Aorta (tissue), 5 donors: ENCODE measurements around the gene NSMCE1. TPM values are rescaled to one million over a fixed set of nuclear protein-coding genes. Genes with fewer than 3 reads are reported as not detected.

Experiments
- ATAC-seq: fragments of 200-7000 bp; cut with Tn5 transposase; one replicate; pipeline ENCODE4 v1.9.1; 2022; ENCODE audit warnings: moderate library complexity; ENCODE audit not compliant: low FRiP score
- DNase-seq, 2 donors: peaks; one replicate each; pipeline ENCODE4 v3.0.0-alpha.2; 2020
- H3K27ac ChIP-seq, 2 donors: one replicate each; pipeline ENCODE4 v1.5.1; 2013; ENCODE audit warnings: low read length in 2 of 2, mild to moderate bottlenecking in 2 of 2, moderate library complexity in 2 of 2, control low read depth in 1 of 2, inconsistent platforms in 1 of 2, low read depth in 1 of 2
- H3K27me3 ChIP-seq, 2 donors: one replicate each; pipeline ENCODE4 v1.6.1; 2013; ENCODE audit warnings: control low read depth in 1 of 2, low read length in 1 of 2, mild to moderate bottlenecking in 1 of 2, moderate library complexity in 1 of 2; ENCODE audit not compliant: insufficient read depth in 2 of 2, control insufficient read depth in 1 of 2
- H3K36me3 ChIP-seq, 2 donors: one replicate each; pipeline ENCODE4 v1.6.1; 2013; ENCODE audit warnings: control low read depth in 1 of 2, low read length in 1 of 2, mild to moderate bottlenecking in 1 of 2; ENCODE audit not compliant: insufficient read depth in 2 of 2, control insufficient read depth in 1 of 2
- H3K4me1 ChIP-seq, 2 donors: one replicate each; pipeline ENCODE4 v1.6.1; 2013; ENCODE audit warnings: low read length in 2 of 2, control low read depth in 1 of 2, mild to moderate bottlenecking in 1 of 2, moderate library complexity in 1 of 2; ENCODE audit not compliant: insufficient read depth in 2 of 2, control insufficient read depth in 1 of 2
- H3K4me3 ChIP-seq, 2 donors: one replicate each; pipeline ENCODE4 v1.5.1; 2013; ENCODE audit warnings: low read length in 2 of 2, control low read depth in 1 of 2, mild to moderate bottlenecking in 1 of 2
- H3K9me3 ChIP-seq: one replicate; pipeline ENCODE4 v1.6.1; 2013; ENCODE audit warnings: mild to moderate bottlenecking, low read length; ENCODE audit not compliant: control insufficient read depth
- WGBS, 2 donors: extraction: QIAGEN DNeasy Blood & Tissue Kit; methylation state at CpG; one replicate each; pipeline ENCODE4 v1.1.7; 2013; 5-methylcytosine and 5-hydroxymethylcytosine counted together
- intact Hi-C, 2 donors: fragments of 100-400 bp; cut with DNase I; formaldehyde crosslinking; loops; one replicate each; pipeline versions ENCODE4 v1.14.2 to v1.15.0; 2022
- polyA plus RNA-seq, 2 donors: library from polyadenylated mRNA; stranded (reverse); fragments of 200-250 nt; gene quantifications; one replicate each; pipeline ENCODE4 v1.2.3, GENCODE V29; 2013
- total RNA-seq, 2 donors: library from RNA; stranded (reverse); fragmentation: NEBNext Ultra II Directional; extraction: Animal tissue kit (Norgen Biotek cat#: 25700); gene quantifications; one replicate each; pipeline ENCODE4 v1.2.1, GENCODE V29; 2021
- donor health status: healthy with polysubstance abuse.
- donor health status: Bipolar disorder and iron deficiency.
- donor health status: DM: no; HTN: no; CAD: no.
- donor health status: DM: no; HTN: no; CAD: no.
- donor health status: DM: yes; HTN: yes; CAD: no.

NSMCE1 gene
- total and polyA plus RNA-seq, 4 donors = 34.6 to 74.2 (median 55.1) TPM

- DNase-seq (peak in 1 of 2 donors; percentile 81), ATAC-seq (peak; percentile 84)
- Histone ChIP-seq H3K4me1 (peaks cover 7 to 10% of the 10 kb centered on the region in 2 donors), H3K9me3 (no peaks in the 10 kb centered on the region), H3K27ac (peak overlapping the region in 1 of 2 donors; percentile 78), H3K27me3 (no peaks in the 10 kb centered on the region), H3K4me3 (no peak overlapping the region), H3K36me3 (no peaks in the 10 kb centered on the region)
- intact Hi-C loops = loop anchor here in 1 of 2 donors (5.0 kb wide), 1 partner anchor 82 kb away; no protein-coding TSS in a partner anchor
- WGBS, 2 donors = 24 to 29% methylated on average over 19 of the region's 19 CpGs
Measured at GRCh38 chr16:27245276-27246172, 23.0 kb downstream of the NSMCE1 start.

- H3K27ac ChIP-seq = peak overlapping the region; percentile 4 to 78
- no peaks in the 10 kb centered on the region for H3K36me3 ChIP-seq
- H3K27me3 ChIP-seq = no peaks in the 10 kb centered on the region
- no peak overlapping the region for H3K4me3 ChIP-seq
- peaks cover 7 to 10% of the 10 kb centered on the region in 2 donors for H3K4me1 ChIP-seq
- H3K9me3 ChIP-seq = no peaks in the 10 kb centered on the region
- ATAC-seq (no peak), DNase-seq (no peak)
- 92 to 96% methylated on average over 7 of the region's 7 CpGs for WGBS, 2 donors
- intact Hi-C loops = loop anchor here (5.0 kb wide), 2 partner anchors 68 to 73 kb away; partner anchors contain the start of gene IL4R (in 1 of the 2)
Measured at GRCh38 chr16:27244363-27244755, 24.2 kb downstream of the NSMCE1 start.

GRCh38 chr16:27243725-27244362 is 24.7 kb downstream of the NSMCE1 start:
- ATAC-seq = no peak
- no peak for DNase-seq
- Histone ChIP-seq H3K4me3 (no peak overlapping the region), H3K36me3 (no peaks in the 10 kb centered on the region), H3K4me1 (peaks cover 7 to 10% of the 10 kb centered on the region in 2 donors), H3K27ac (peak overlapping the region; percentile 4 to 78), H3K9me3 (no peaks in the 10 kb centered on the region), H3K27me3 (no peaks in the 10 kb centered on the region)
- intact Hi-C loops = loop anchor here (5.0 kb wide), 2 partner anchors 68 to 73 kb away; partner anchors contain the start of gene IL4R (in 1 of the 2)
- 90 to 93% methylated on average over 11 of the region's 11 CpGs for WGBS, 2 donors

GRCh38 chr16:27242868-27243590 is 25.5 kb downstream of the NSMCE1 start:
- Histone ChIP-seq H3K27me3 (no peaks in the 10 kb centered on the region), H3K4me1 (peaks cover 7 to 10% of the 10 kb centered on the region in 2 donors), H3K27ac (peak overlapping the region; percentile 32 to 78), H3K4me3 (peak overlapping the region in 1 of 2 donors; percentile 22), H3K36me3 (no peaks in the 10 kb centered on the region), H3K9me3 (no peaks in the 10 kb centered on the region)
- ATAC-seq (peak; percentile 84), DNase-seq (peak in 1 of 2 donors; percentile 72)
- intact Hi-C loops = loop anchor here (5.0 kb wide), 2 partner anchors 69 to 74 kb away; partner anchors contain the start of gene IL4R (in 1 of the 2)
- WGBS, 2 donors = 1 to 2% methylated on average over 13 of the region's 13 CpGs

GRCh38 chr16:27242398-27242797 is 26.2 kb downstream of the NSMCE1 start:
- ATAC-seq (no peak), DNase-seq (peak in 1 of 2 donors; percentile 12)
- 26 to 27% methylated on average over 2 of the region's 2 CpGs for WGBS, 2 donors
- H3K4me3 ChIP-seq = no peak overlapping the region
- peak overlapping the region; percentile 32 to 78 for H3K27ac ChIP-seq
- intact Hi-C loops = loop anchor here (5.0 kb wide), 2 partner anchors 70 to 75 kb away; partner anchors contain the start of gene IL4R (in 1 of the 2)
- no peaks in the 10 kb centered on the region for H3K36me3 ChIP-seq
- no peaks in the 10 kb centered on the region for H3K9me3 ChIP-seq
- peaks cover 7 to 10% of the 10 kb centered on the region in 2 donors for H3K4me1 ChIP-seq
- H3K27me3 ChIP-seq = no peaks in the 10 kb centered on the region

GRCh38 chr16:27241658-27242057 is 26.9 kb downstream of the NSMCE1 start:
- ATAC-seq (no peak), DNase-seq (peak in 1 of 2 donors; percentile 46)
- Histone ChIP-seq H3K27me3 (no peaks in the 10 kb centered on the region), H3K9me3 (no peaks in the 10 kb centered on the region), H3K4me3 (no peak overlapping the region), H3K4me1 (peaks cover 7 to 10% of the 10 kb centered on the region in 2 donors), H3K27ac (peak overlapping the region in 1 of 2 donors; percentile 11), H3K36me3 (no peaks in the 10 kb centered on the region)
- 78 to 79% methylated on average over 13 of the region's 13 CpGs for WGBS, 2 donors
- intact Hi-C loops = loop anchor here (5.0 kb wide), 2 partner anchors 71 to 76 kb away; partner anchors contain the start of gene IL4R (in 1 of the 2)

- no peak overlapping the region for H3K4me3 ChIP-seq
- no peaks in the 10 kb centered on the region for H3K36me3 ChIP-seq
- H3K27me3 ChIP-seq = no peaks in the 10 kb centered on the region
- H3K4me1 ChIP-seq = peaks cover 7 to 10% of the 10 kb centered on the region in 2 donors
- WGBS, 2 donors = 74 to 81% methylated on average over 6 of the region's 6 CpGs
- intact Hi-C loops = loop anchor here (5.0 kb wide), 2 partner anchors 71 to 76 kb away; partner anchors contain the start of gene IL4R (in 1 of the 2)
- H3K9me3 ChIP-seq = no peaks in the 10 kb centered on the region
- H3K27ac ChIP-seq = peak overlapping the region in 1 of 2 donors; percentile 11
- ATAC-seq (no peak), DNase-seq (peak in 1 of 2 donors; percentile 48)
Measured at GRCh38 chr16:27240948-27241531, 27.5 kb downstream of the NSMCE1 start.
